ENCODE data around the gene TBC1D22A.

DNA sequence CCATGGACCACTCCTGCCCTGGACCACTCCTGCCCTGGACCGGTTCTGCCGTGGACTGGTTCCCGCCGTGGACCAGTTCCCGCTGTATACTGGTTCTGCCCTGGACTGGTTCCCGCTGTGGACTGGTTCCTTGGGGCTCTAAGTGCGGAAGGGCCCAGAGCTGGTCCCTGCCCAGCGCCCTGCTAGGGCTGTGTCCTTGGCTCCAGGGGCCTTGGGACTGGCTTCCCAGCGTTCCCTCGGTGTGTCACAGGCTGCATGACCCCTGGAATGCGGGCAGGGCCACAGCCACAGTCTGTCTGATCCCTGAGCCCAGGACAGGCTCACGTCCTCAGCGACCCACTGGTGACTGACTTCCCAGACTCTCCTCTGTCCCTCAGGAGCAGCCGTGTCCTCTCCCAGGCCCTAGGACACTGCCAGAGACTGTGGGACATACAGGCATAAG is 412.2 kb downstream of the TBC1D22A start:
- TF ChIP-seq CTCF (conservative IDR thresholded peaks at IDR 0.05; ENCODE audit: low read depth, low read length) (no peak), EZH2 (IDR thresholded peaks at IDR 0.05; ENCODE audit: low read length, unreplicated experiment) (no peak), EZH2phosphoT487 (IDR thresholded peaks at IDR 0.05; ENCODE audit: borderline replicate concordance, low read length) (no peak)

All from PC-3 (cell line).